DMS53 treated with DMSO at 0.1 percent for 48 hours (cell line): Measurements from ENCODE around the gene HS6ST2.
"Not testable (repeated sequence)": the region's sequence is repeated elsewhere in the genome, so short reads cannot be mapped to it uniquely, and the experiment has no call there.

Experiments
- DNase-seq: peaks from one replicate; lab custom pipeline; 2025; ENCODE audit not compliant: unreplicated experiment; lab: John Stamatoyannopoulos, UW

The HS6ST2 gene

GRCh38 chrX:132945055-132945599 lies 13.3 kb downstream of the HS6ST2 start:
- not testable (repeated sequence) for DNase-seq

DNA sequence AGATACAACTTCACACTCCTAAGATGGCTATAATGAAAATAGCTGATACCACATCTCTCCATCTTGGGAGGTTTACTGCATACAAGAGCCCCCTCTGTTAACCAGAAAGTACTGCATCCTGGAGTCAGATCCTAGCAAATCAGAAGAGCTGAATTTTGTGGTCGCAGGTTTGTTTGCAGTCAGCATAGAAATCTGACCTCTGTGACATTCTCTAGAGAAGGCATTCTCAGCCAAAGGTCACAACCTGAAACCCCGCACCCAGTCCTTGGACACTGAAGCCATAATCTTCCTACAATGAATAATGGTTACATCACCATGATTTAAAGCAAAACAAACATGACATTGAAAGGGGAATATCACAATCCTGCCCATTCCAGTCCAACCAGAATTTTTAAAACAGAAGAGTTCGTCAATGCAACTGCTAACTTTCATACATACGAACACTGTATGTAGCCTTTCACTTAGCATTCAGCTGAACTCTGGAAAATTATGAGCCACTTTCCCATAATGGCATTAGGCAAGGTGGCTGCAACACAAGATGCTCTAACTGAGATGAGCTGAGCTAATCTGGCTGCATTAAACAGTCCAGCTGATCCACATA lies 17.6 kb downstream of the HS6ST2 start:
- DNase-seq, result peak; percentile 62

DNA sequence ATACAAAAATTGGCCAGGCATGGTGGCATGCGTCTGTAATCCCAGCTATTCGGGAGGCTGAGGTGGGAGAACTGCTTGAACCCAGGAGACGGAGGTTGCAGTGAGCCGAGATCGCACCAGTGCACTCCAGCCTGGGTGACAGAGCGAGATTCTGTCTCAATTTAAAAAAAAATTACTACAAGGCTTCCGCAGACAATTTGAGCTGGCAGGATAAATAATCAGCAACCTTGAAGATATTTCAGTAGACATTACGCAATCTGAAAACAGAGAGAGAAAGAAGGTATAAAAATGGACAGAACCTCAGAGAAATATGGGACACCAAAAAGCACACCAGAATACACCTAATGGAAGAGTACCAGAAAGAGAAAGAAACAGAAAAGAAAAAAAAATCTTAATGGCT lies 25.3 kb downstream of the HS6ST2 start:
- DNase-seq, result no peak

GRCh38 chrX:132924426-132924825 lies 34.0 kb downstream of the HS6ST2 start:
- no peak for DNase-seq

DNA sequence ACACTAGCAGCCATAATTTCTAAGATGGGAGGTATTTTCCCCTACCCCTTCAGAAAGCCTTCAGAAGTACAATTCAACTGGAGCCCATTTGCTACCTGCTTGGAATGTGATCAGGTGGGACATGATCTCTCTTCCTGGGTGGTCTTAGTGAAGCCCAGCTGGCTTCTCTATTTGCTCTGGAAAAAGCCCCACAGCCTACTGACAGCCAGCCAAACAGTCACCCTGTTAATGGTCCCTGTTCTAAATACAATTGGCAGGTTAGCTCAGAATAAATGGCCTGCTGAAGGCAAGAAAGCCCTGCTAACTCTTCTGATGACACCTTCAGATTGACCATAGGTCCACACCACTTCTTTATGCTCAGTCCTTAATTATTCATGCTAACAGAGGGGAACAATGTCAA lies 39.9 kb downstream of the HS6ST2 start:
- no peak for DNase-seq

DNA sequence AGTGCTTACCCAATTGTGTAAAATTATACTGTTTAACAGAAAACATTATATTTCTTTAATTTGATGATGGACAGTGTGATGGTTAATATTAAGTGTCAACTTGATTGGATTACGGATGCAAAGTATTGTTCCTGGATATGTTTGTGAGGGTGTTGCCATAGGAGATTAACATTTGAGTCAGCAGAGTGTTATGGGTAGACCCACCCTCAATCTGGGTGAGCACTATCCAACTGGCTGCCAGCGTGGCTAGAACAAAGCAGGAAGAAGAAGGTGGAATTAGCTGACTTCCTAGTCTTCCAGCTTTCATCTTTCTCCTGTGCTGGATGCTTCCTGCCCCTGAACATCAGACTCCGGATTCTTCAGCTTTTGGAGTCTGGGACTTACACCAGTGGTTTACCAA lies 42.1 kb downstream of the HS6ST2 start:
- no peak for DNase-seq

DNA sequence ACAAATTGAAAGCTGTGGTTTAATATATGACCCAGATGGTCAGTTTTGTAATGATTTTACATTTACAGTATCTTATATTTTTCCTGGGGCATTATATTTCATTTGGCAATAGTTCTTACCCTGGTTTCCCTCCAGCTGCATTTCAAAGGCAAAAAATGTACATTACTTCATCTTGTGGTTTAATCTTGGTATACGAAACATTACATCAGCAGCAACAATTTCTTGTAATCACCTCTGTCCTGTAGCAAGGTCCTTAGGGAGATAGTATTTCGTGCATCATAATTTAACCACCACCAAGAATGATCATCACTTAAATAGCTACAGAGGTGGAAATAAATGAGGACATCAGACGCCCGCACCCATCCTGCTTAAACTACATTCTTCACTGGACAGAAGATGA lies 48.8 kb downstream of the HS6ST2 start:
- DNase-seq, result no peak

GRCh38 chrX:132908891-132909290 lies 49.5 kb downstream of the HS6ST2 start:
- no peak for DNase-seq

DNA sequence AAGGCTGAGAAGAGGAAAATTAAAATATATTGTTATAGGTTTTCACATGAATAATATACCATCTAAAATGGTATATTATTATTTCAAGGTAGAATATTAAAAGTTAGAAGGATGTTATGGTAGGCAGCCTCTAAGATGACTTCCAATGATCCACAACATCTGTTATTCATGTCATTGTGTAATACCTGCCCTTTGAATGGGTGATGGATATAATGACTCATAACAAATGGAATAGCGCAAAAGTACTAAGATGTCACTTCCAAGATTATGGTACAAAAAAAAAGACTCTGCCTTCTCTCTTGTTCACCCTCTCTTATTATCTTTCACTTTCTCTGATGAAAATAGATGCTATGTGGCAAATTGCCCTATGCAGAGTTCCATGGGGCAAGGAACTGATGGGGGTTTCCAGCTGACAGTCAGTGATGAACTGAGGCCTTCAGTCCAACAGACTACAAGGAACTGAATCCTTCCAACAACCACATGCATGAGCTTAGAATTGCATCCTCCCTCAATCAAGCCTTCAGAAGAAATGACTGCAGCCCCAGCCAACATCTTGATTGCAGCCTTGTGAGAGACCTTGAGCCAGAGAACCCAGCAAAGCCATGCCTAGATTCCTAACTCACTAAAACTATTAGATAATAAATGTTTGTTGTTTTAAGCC lies 57.7 kb downstream of the HS6ST2 start:
- no peak for DNase-seq

DNA sequence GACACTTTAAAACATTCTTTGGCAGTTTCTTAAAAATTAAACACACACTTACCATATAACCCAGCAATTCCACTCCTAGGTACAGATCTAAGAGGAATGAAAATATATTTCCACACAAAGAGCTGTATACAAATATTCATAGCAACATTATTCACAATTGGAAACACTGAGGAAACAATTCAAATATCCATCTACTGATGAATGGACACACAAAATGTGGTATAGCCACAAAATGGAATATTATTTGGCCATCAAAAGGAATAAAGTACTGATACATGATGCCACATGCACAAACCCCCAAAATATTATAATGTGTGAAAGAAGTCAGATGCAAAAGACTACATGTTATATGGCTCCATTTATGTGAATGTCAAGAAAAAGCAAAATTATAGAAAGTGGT lies 70.9 kb downstream of the HS6ST2 start:
- no peak for DNase-seq

DNA sequence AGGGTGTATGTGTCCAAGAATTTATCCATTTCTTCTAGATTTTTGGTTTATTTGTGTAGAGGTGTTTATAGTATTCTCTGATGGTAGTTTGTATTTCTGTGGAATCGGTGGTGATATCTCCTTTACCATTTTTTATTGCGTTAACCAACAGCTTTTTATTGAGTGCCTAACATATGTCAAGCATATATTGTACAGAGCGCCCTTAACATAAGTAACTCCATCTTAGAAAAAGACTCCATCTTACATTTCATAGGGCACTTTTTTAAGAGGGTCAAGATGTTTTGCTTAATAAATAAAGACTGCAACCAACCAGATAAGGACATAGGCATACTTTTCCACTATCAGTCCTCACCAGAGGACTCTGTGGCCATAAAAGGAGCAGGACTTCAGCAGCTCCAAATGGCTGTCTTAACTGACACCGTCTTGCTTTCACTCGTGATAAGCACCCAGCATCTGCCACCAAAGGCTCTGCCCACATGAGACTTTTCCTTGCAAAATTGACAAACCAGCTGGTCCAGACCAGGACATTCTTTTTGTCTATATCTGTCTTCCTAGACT lies 75.0 kb downstream of the HS6ST2 start:
- DNase-seq, result no peak

DNA sequence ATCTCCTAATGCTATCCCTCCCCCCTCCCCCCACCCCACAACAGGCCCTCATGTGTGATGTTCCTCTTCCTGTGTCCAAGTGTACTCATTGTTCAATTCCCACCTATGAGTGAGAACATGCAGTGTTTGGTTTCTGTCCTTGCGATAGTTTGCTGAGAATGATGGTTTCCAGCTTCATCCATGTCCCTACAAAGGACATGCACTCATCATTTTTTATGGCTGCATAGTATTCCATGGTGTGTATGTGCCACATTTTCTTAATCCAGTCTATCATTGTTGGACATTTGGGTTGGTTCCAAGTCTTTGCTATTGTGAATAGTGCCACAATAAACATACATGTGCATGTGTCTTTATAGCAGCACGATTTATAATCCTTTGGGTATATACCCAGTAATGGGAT lies 77.7 kb downstream of the HS6ST2 start:
- DNase-seq, result not testable (repeated sequence)

DNA sequence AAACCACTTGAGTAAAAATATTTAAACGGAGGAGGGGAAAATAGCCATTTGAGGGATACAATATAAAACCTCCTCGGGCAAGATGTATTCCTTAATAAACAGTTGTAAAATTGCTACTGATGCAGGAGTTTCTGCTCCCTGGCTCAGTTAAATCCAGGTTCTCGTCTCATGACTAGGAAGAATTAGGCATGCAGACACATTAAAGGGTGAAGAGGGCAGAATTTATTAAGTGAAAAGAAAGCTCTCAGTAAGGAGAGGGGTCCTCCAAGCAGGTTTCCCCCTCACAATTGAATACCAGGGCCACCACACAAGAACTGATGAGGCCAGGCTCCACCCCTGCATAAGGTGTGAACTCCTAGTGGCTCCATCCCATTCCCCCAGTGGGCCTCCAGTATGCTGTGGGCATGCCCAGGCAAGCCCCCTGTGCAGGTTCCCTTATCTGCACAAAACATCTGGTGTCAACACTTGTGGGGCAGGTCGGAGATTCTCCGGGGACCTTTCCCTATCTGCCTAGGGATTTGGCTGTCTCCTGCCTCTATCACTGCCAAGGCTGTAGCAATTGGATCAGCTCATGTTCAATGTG lies 80.4 kb downstream of the HS6ST2 start:
- no peak for DNase-seq

GRCh38 chrX:132876523-132877338 lies 81.7 kb downstream of the HS6ST2 start:
- DNase-seq, result no peak

GRCh38 chrX:132875650-132876522 lies 82.5 kb downstream of the HS6ST2 start:
- DNase-seq, result no peak

- DNase-seq, result no peak
Measured at GRCh38 chrX:132862562-132862961, 95.9 kb downstream of the HS6ST2 start.

GRCh38 chrX:132861076-132861475 lies 97.4 kb downstream of the HS6ST2 start:
- DNase-seq, result no peak

- DNase-seq, result no peak
Measured at GRCh38 chrX:132860200-132860599, 98.2 kb downstream of the HS6ST2 start.

DNA sequence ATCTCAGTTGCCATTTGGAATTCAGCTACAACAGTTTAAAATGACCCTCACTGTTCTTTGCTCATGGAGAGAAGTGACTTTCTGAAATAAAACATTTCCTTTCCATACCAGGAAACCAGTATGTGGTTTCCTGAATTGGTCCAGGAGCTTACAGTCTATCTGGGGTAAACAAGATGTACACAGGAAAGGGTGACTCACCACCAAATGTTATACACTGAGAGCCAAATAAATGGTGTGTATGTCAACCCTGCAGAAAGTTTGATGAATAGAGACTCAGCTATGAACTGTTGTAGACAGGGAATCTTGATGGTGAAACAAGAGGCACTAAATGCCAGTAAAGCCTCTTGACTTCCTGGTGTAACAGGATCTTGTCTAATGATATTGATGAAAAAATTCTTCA lies 100.4 kb downstream of the HS6ST2 start:
- peak; percentile 50 for DNase-seq

- DNase-seq, result peak; percentile 30
Measured at GRCh38 chrX:132855780-132856341, 102.6 kb downstream of the HS6ST2 start.
